ENCODE results near the gene NPLOC4.

Gene NPLOC4

DNA sequence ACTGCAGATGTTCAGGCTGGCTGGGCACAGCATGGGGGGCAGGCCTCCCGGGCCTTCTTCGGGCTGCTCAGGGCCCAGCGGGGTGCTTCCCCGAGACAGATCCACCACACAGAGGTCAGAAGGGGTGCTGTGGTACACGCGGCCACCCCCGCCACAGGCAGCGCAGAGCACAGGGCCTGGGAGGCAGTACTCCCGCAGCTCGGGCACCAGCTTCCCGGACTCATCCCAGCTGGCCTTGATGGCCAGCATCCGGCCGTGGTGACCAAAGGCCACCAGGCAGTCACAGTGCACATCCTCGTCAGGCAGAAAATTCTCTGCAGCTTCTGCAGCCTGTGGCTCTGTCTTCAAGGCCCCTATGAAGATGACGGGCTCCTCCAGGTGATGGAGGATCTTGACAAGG, 86.6 kb downstream of the NPLOC4 start:
- H3K4me3 ChIP-seq (ENCODE audit: low read length), result no peak overlapping the region
- TF ChIP-seq, protein P1, sequence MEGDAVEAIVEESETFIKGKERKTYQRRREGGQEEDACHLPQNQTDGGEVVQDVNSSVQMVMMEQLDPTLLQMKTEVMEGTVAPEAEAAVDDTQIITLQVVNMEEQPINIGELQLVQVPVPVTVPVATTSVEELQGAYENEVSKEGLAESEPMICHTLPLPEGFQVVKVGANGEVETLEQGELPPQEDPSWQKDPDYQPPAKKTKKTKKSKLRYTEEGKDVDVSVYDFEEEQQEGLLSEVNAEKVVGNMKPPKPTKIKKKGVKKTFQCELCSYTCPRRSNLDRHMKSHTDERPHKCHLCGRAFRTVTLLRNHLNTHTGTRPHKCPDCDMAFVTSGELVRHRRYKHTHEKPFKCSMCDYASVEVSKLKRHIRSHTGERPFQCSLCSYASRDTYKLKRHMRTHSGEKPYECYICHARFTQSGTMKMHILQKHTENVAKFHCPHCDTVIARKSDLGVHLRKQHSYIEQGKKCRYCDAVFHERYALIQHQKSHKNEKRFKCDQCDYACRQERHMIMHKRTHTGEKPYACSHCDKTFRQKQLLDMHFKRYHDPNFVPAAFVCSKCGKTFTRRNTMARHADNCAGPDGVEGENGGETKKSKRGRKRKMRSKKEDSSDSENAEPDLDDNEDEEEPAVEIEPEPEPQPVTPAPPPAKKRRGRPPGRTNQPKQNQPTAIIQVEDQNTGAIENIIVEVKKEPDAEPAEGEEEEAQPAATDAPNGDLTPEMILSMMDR (conservative IDR thresholded peaks at IDR 0.05; ENCODE audit: low read depth, low read length), result no peak

DNA sequence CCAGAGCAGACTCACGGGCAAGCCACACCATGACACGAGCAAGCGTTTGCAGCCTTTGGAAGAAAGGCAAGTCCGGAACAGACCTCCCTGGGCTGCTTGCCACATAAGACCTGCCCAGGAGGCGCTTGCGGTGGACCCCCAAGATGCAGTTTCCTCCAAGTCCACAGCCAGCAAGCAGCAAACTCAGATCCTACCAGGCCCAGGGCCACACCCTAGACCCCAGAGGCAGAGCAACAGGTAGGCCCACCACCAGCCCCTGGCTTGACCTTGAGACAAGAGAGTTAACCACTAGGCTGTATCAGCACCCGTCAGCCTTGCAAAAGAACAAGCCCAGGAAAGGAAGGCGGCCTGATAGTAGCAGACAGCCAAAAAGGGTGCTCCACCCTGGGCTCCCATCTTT, 87.1 kb downstream of the NPLOC4 start:
- DNase-seq (ENCODE audit: low read depth), result no peak
- TF ChIP-seq, protein P1 (conservative IDR thresholded peaks at IDR 0.05; ENCODE audit: low read depth, low read length), result no peak
- H3K4me3 ChIP-seq (ENCODE audit: low read length), result no peak overlapping the region

More for the DNA sequence above, 86.6 kb downstream of the NPLOC4 start:
- DNase-seq (ENCODE audit: low read depth), result no peak

DNA sequence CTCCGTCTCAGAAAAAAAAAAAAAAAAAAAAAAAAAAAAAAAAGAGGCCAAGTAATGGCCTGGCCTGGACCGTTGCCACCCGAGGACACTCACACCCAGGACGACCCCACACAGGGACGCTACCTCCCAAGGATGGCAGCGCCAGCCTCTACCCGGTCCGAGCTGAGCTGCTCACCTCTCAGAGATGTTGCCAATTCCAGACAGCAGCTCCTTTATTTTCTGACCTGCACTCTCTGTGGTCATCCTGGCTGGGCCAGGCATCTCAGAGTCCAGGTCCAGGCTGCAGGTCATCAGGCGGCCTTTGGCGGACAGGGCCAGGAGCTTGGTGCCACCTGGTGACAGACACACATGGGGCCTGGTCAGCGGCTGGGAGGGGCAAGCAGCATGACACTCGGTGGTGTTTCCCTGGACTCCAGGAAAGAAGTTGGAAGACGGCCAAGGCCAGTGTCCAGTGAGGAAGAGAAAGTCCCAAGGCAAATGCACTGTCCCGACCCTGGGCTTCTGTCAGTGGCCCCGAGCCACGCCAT, 87.8 kb downstream of the NPLOC4 start:
- no peak for DNase-seq (ENCODE audit: low read depth)
- TF ChIP-seq, protein P1 (conservative IDR thresholded peaks at IDR 0.05; ENCODE audit: low read depth, low read length), result no peak
- H3K4me3 ChIP-seq (ENCODE audit: low read length), result no peak overlapping the region

DNA sequence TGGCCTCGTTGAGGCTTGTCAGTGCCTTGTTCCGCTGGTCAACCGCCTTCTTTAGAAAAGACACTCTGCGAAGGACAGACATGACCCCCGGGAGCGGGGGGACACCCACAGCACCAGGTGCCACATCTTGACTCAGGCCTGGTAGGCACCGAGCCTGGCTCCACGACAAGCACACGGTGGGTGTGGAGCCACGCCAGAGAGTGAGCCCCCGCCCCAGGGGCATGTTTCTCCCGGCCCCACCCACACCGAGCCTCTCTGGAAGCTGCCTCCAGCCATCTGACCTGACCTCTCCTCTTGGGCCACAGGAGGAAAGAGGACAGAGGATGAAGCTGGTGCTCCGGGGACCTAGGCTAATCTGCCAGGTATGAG, 89.3 kb downstream of the NPLOC4 start:
- TF ChIP-seq, protein P1 (conservative IDR thresholded peaks at IDR 0.05; ENCODE audit: low read depth, low read length), result no peak
- no peak for DNase-seq (ENCODE audit: low read depth)
- H3K4me3 ChIP-seq (ENCODE audit: low read length), result no peak overlapping the region

DNA sequence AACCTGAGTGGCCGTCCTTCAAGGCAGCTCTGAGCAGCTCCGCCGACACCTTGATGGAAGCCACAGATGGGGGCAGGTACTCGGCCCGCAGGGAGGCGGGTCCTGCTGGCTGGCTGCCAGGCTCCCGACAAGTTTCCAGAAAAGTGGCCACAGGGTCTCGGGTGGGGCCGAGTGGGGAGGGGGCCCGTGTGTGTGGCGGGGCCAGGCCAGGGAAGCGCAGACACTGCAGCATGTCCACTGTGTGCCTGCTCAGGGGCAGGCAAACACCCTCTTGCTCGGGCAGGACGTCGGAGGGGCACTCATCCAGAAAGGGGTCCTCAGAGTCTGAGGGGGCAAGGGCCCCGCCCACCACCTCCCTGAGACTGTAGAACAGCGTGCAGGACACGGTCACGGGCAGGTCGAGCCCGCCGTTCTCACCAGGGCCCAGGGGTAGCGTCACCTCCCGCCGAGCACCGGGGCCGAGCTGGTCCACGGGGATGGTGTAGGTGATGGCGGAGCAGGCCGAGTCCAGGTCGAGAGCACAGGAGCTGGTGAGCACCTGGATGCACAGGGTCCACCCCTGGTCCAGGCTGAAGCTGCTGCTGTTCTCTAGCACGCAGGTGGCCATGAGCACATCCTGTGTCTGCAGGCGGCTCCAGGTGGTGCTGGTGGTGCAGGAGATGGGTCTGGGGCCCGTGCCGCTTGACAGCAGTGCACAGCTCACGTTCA, 89.9 kb downstream of the NPLOC4 start:
- H3K4me3 ChIP-seq (ENCODE audit: low read length), result no peak overlapping the region
- TF ChIP-seq, protein P1 (conservative IDR thresholded peaks at IDR 0.05; ENCODE audit: low read depth, low read length), result no peak
- no peak for DNase-seq (ENCODE audit: low read depth)

DNA sequence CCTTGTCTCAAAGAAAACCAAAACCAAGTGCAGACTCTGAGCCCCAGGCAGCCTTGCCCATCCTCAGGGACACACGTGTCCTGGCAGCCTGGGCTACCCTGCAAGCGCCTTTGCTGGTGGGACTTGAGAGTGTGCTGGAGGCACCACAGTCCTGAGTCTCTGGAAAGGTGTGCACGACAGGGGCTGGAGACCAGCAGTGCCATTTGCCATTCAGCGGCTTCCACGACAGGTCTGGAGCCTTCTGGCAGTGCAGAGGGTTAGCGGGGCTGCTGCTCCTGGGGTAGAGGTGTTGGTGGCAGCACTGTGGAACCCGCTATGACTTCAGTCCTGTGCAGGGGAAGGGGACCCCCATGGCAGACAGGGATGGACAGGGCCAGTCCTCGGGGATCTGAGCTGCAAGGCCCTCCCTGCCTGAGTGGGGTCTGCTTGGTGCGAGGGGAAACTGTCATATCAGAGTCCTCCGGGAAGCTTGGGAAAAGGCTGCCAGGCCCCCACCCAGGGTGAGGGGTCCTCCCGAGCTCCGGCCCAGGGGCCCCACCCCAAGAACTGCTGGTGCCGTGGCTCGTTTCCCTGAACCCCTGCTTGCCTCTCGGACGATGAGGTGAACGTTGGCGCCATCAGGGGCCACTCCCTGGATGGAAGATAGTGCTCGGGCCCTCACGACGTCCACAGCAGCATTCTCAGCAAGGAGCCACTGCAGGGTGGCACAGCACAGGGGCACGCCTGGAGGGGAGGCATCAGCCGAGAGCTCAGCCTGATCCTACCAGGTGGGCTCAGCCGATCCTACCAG, 91.6 kb downstream of the NPLOC4 start:
- TF ChIP-seq, protein P1 (conservative IDR thresholded peaks at IDR 0.05; ENCODE audit: low read depth, low read length), result no peak
- no peak overlapping the region for H3K4me3 ChIP-seq (ENCODE audit: low read length)
- no peak for DNase-seq (ENCODE audit: low read depth)

Measured in retinal pigment epithelial cell (primary cell).